ENCODE results near the gene NRXN3.

The NRXN3 gene

GRCh38 chr14:79417961-79418360 is 1247.8 kb downstream of the NRXN3 start:
- Histone ChIP-seq H3K36me3 (ENCODE audit: control insufficient read depth, insufficient read depth, low read length) (no peaks in the 10 kb centered on the region), H3K4me3 (ENCODE audit: low read length) (no peak overlapping the region), H3K4me1 (ENCODE audit: control insufficient read depth, insufficient read depth, low read length) (no peaks in the 10 kb centered on the region), H3K27me3 (ENCODE audit: control insufficient read depth, insufficient read depth, low read length) (no peaks in the 10 kb centered on the region), H3K9me3 (ENCODE audit: control insufficient read depth, low read length) (no peaks in the 10 kb centered on the region), H3K9ac (ENCODE audit: low read length) (no peak overlapping the region)

GRCh38 chr14:79418649-79419415 is 1248.7 kb downstream of the NRXN3 start:
- Histone ChIP-seq H3K9ac (ENCODE audit: low read length) (no peak overlapping the region), H3K9me3 (ENCODE audit: control insufficient read depth, low read length) (no peaks in the 10 kb centered on the region), H3K36me3 (ENCODE audit: control insufficient read depth, insufficient read depth, low read length) (no peaks in the 10 kb centered on the region), H3K4me3 (ENCODE audit: low read length) (no peak overlapping the region), H3K27me3 (ENCODE audit: control insufficient read depth, insufficient read depth, low read length) (no peaks in the 10 kb centered on the region), H3K4me1 (ENCODE audit: control insufficient read depth, insufficient read depth, low read length) (no peaks in the 10 kb centered on the region)

GRCh38 chr14:79419571-79420327 is 1249.6 kb downstream of the NRXN3 start:
- Histone ChIP-seq H3K4me3 (ENCODE audit: low read length) (no peak overlapping the region), H3K4me1 (ENCODE audit: control insufficient read depth, insufficient read depth, low read length) (no peaks in the 10 kb centered on the region), H3K36me3 (ENCODE audit: control insufficient read depth, insufficient read depth, low read length) (no peaks in the 10 kb centered on the region), H3K27me3 (ENCODE audit: control insufficient read depth, insufficient read depth, low read length) (no peaks in the 10 kb centered on the region), H3K9me3 (ENCODE audit: control insufficient read depth, low read length) (no peaks in the 10 kb centered on the region), H3K9ac (ENCODE audit: low read length) (no peak overlapping the region)

- Histone ChIP-seq H3K9ac (ENCODE audit: low read length) (no peak overlapping the region), H3K4me3 (ENCODE audit: low read length) (no peak overlapping the region), H3K27me3 (ENCODE audit: control insufficient read depth, insufficient read depth, low read length) (no peaks in the 10 kb centered on the region), H3K4me1 (ENCODE audit: control insufficient read depth, insufficient read depth, low read length) (no peaks in the 10 kb centered on the region), H3K36me3 (ENCODE audit: control insufficient read depth, insufficient read depth, low read length) (no peaks in the 10 kb centered on the region), H3K9me3 (ENCODE audit: control insufficient read depth, low read length) (no peaks in the 10 kb centered on the region)
Observed at GRCh38 chr14:79420725-79421124, 1250.6 kb downstream of the NRXN3 start.

GRCh38 chr14:79421811-79422210 is 1251.6 kb downstream of the NRXN3 start:
- Histone ChIP-seq H3K9me3 (ENCODE audit: control insufficient read depth, low read length) (no peaks in the 10 kb centered on the region), H3K4me1 (ENCODE audit: control insufficient read depth, insufficient read depth, low read length) (no peaks in the 10 kb centered on the region), H3K9ac (ENCODE audit: low read length) (no peak overlapping the region), H3K4me3 (ENCODE audit: low read length) (no peak overlapping the region), H3K27me3 (ENCODE audit: control insufficient read depth, insufficient read depth, low read length) (no peaks in the 10 kb centered on the region), H3K36me3 (ENCODE audit: control insufficient read depth, insufficient read depth, low read length) (no peaks in the 10 kb centered on the region)

GRCh38 chr14:79424462-79424861 is 1254.3 kb downstream of the NRXN3 start:
- Histone ChIP-seq H3K9ac (ENCODE audit: low read length) (no peak overlapping the region), H3K4me3 (ENCODE audit: low read length) (no peak overlapping the region), H3K9me3 (ENCODE audit: control insufficient read depth, low read length) (no peaks in the 10 kb centered on the region), H3K36me3 (ENCODE audit: control insufficient read depth, insufficient read depth, low read length) (no peaks in the 10 kb centered on the region), H3K4me1 (ENCODE audit: control insufficient read depth, insufficient read depth, low read length) (no peaks in the 10 kb centered on the region), H3K27me3 (ENCODE audit: control insufficient read depth, insufficient read depth, low read length) (no peaks in the 10 kb centered on the region)

GRCh38 chr14:79426103-79426755 is 1256.1 kb downstream of the NRXN3 start:
- no peaks in the 10 kb centered on the region for H3K4me1 ChIP-seq (ENCODE audit: control insufficient read depth, insufficient read depth, low read length)
- no peak overlapping the region for H3K9ac ChIP-seq (ENCODE audit: low read length)
- no peak overlapping the region for H3K4me3 ChIP-seq (ENCODE audit: low read length)
- no peaks in the 10 kb centered on the region for H3K9me3 ChIP-seq (ENCODE audit: control insufficient read depth, low read length)
- H3K36me3 ChIP-seq (ENCODE audit: control insufficient read depth, insufficient read depth, low read length) = no peaks in the 10 kb centered on the region
- H3K27me3 ChIP-seq (ENCODE audit: control insufficient read depth, insufficient read depth, low read length) = no peaks in the 10 kb centered on the region

- Histone ChIP-seq H3K36me3 (ENCODE audit: control insufficient read depth, insufficient read depth, low read length) (no peaks in the 10 kb centered on the region), H3K4me1 (ENCODE audit: control insufficient read depth, insufficient read depth, low read length) (no peaks in the 10 kb centered on the region), H3K9ac (ENCODE audit: low read length) (no peak overlapping the region), H3K9me3 (ENCODE audit: control insufficient read depth, low read length) (no peaks in the 10 kb centered on the region), H3K4me3 (ENCODE audit: low read length) (no peak overlapping the region), H3K27me3 (ENCODE audit: control insufficient read depth, insufficient read depth, low read length) (no peaks in the 10 kb centered on the region)
Observed at GRCh38 chr14:79432640-79433039, 1262.5 kb downstream of the NRXN3 start.

GRCh38 chr14:79436335-79436734 is 1266.2 kb downstream of the NRXN3 start:
- no peaks in the 10 kb centered on the region for H3K36me3 ChIP-seq (ENCODE audit: control insufficient read depth, insufficient read depth, low read length)
- H3K9me3 ChIP-seq (ENCODE audit: control insufficient read depth, low read length) = no peaks in the 10 kb centered on the region
- H3K27me3 ChIP-seq (ENCODE audit: control insufficient read depth, insufficient read depth, low read length) = no peaks in the 10 kb centered on the region
- H3K4me1 ChIP-seq (ENCODE audit: control insufficient read depth, insufficient read depth, low read length) = no peaks in the 10 kb centered on the region
- no peak overlapping the region for H3K9ac ChIP-seq (ENCODE audit: low read length)
- H3K4me3 ChIP-seq (ENCODE audit: low read length) = no peak overlapping the region

GRCh38 chr14:79437951-79438350 is 1267.8 kb downstream of the NRXN3 start:
- no peaks in the 10 kb centered on the region for H3K4me1 ChIP-seq (ENCODE audit: control insufficient read depth, insufficient read depth, low read length)
- H3K36me3 ChIP-seq (ENCODE audit: control insufficient read depth, insufficient read depth, low read length) = no peaks in the 10 kb centered on the region
- H3K9me3 ChIP-seq (ENCODE audit: control insufficient read depth, low read length) = no peaks in the 10 kb centered on the region
- no peak overlapping the region for H3K9ac ChIP-seq (ENCODE audit: low read length)
- H3K4me3 ChIP-seq (ENCODE audit: low read length) = no peak overlapping the region
- no peaks in the 10 kb centered on the region for H3K27me3 ChIP-seq (ENCODE audit: control insufficient read depth, insufficient read depth, low read length)

- H3K27me3 ChIP-seq (ENCODE audit: control insufficient read depth, insufficient read depth, low read length) = no peaks in the 10 kb centered on the region
- no peak overlapping the region for H3K9ac ChIP-seq (ENCODE audit: low read length)
- no peaks in the 10 kb centered on the region for H3K4me1 ChIP-seq (ENCODE audit: control insufficient read depth, insufficient read depth, low read length)
- H3K4me3 ChIP-seq (ENCODE audit: low read length) = no peak overlapping the region
- no peaks in the 10 kb centered on the region for H3K9me3 ChIP-seq (ENCODE audit: control insufficient read depth, low read length)
- no peaks in the 10 kb centered on the region for H3K36me3 ChIP-seq (ENCODE audit: control insufficient read depth, insufficient read depth, low read length)
Observed at GRCh38 chr14:79438696-79439342, 1268.6 kb downstream of the NRXN3 start.

- no peaks in the 10 kb centered on the region for H3K4me1 ChIP-seq (ENCODE audit: control insufficient read depth, insufficient read depth, low read length)
- H3K27me3 ChIP-seq (ENCODE audit: control insufficient read depth, insufficient read depth, low read length) = no peaks in the 10 kb centered on the region
- no peaks in the 10 kb centered on the region for H3K36me3 ChIP-seq (ENCODE audit: control insufficient read depth, insufficient read depth, low read length)
- H3K4me3 ChIP-seq (ENCODE audit: low read length) = no peak overlapping the region
- no peak overlapping the region for H3K9ac ChIP-seq (ENCODE audit: low read length)
- no peaks in the 10 kb centered on the region for H3K9me3 ChIP-seq (ENCODE audit: control insufficient read depth, low read length)
Observed at GRCh38 chr14:79442786-79443185, 1272.6 kb downstream of the NRXN3 start.

Measured in mucosa of stomach (tissue), 1 donor.